HepG2 (cell line): ENCODE results near the gene ACACA.

Experiments
- CBX5 ChIP-seq: sonication (generic); formaldehyde crosslinking; IDR thresholded peaks from 2 replicates; pipeline ENCODE4 v1.4.0; 2020; ENCODE audit warnings: missing genetic modification reagents, borderline replicate concordance
- FOXO4 ChIP-seq: sonication (generic); formaldehyde crosslinking; conservative IDR thresholded peaks from 2 replicates; pipeline ENCODE4 v1.8.1; 2023; ENCODE audit warnings: missing genetic modification reagents
- HNRNPK ChIP-seq: fragments of 200-400 bp; formaldehyde crosslinking; IDR thresholded peaks from 2 replicates; pipeline ENCODE4 v1.6.1; 2018; ENCODE audit warnings: low read length, low read depth, moderate library complexity, mild to moderate bottlenecking; ENCODE audit not compliant: poor library complexity, severe bottlenecking
- JUND ChIP-seq: sonication (generic); formaldehyde crosslinking; IDR thresholded peaks from 2 replicates; pipeline ENCODE4 v1.8.0; 2022; ENCODE audit warnings: mild to moderate bottlenecking, missing genetic modification reagents
- KAT2B ChIP-seq: fragments of 150-350 bp; IDR thresholded peaks from 2 replicates; pipeline ENCODE4 v1.6.1; 2014; ENCODE audit warnings: low read depth, low read length, borderline replicate concordance
- POLR2A ChIP-seq, 2 experiments: IDR thresholded peaks; 2 replicates each; pipeline ENCODE4 v1.6.1; 2011; ENCODE audit warnings: low read depth in 2 of 2, low read length in 2 of 2, mild to moderate bottlenecking in 1 of 2, moderate library complexity in 1 of 2; ENCODE audit not compliant: insufficient read depth in 1 of 2
- TF ChIP-seq, protein P1 (sequence below): IDR thresholded peaks from 2 replicates; pipeline ENCODE4 v1.6.1; 2016; ENCODE audit warnings: low read depth, control low read depth
- TF ChIP-seq, protein P2 (sequence below): sonication (generic); formaldehyde crosslinking; IDR thresholded peaks from 2 replicates; pipeline ENCODE4 v1.5.0; 2020; ENCODE audit warnings: mild to moderate bottlenecking, missing genetic modification reagents

DNA sequence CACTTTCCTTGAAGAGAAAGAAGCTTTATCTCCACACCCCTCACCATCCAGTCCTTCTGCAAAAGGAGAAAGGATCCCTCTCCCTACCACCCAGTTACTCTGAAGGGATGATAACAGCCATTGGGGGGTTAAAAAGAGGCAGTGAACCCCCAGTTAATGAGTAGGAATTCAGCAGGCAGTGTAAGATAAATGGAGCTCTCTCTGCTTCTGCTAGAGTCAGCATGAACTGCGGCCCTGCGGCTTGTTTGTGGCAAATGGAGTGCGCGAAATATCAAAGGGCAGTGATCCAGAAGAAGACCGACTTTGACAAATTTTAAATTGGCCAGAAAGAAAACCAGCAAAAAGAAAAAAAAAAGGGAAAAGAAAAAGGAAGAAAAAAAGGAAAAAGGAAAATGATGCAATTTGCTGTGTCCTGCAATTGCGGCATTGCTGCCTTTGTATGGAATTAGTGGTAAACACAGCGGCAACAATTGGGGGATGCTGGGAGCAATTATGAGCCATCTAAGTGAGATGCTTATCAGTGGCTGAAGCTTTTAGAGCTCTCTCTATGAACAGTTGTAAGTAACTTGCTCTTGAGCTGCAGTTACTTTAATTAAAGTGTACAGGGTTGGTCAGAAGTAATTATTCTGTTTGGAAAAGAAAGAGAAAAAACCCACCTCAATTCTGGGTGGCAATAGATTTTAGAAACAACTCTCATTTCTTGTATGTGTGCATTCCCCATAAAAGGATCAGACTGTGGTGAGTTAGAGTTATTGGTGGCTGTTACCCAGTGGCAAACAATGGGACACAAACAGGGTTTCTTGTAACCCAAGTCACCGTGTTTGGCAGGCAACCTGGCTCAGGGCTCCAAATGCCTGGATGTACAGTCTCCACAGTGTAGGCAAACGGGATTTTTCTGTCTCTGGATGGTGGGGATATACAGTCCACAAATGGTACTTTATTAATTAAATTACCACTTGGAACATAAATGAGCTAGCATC lies 296.6 kb downstream of the ACACA start:
- TF ChIP-seq HNRNPK (no peak), POLR2A (IDR thresholded peaks at IDR 0.05; ENCODE audit: insufficient read depth in 1 of 2, low read depth in 2 of 2, low read length in 2 of 2) (no peak), CBX5 (CRISPR knock-in tag) (no peak), KAT2B (no peak), JUND (CRISPR knock-in tag) (no peak), FOXO4 (CRISPR knock-in tag) (no peak)
- TF ChIP-seq, protein P1, sequence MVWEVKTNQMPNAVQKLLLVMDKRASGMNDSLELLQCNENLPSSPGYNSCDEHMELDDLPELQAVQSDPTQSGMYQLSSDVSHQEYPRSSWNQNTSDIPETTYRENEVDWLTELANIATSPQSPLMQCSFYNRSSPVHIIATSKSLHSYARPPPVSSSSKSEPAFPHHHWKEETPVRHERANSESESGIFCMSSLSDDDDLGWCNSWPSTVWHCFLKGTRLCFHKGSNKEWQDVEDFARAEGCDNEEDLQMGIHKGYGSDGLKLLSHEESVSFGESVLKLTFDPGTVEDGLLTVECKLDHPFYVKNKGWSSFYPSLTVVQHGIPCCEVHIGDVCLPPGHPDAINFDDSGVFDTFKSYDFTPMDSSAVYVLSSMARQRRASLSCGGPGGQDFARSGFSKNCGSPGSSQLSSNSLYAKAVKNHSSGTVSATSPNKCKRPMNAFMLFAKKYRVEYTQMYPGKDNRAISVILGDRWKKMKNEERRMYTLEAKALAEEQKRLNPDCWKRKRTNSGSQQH = no peak
- TF ChIP-seq, protein P2, sequence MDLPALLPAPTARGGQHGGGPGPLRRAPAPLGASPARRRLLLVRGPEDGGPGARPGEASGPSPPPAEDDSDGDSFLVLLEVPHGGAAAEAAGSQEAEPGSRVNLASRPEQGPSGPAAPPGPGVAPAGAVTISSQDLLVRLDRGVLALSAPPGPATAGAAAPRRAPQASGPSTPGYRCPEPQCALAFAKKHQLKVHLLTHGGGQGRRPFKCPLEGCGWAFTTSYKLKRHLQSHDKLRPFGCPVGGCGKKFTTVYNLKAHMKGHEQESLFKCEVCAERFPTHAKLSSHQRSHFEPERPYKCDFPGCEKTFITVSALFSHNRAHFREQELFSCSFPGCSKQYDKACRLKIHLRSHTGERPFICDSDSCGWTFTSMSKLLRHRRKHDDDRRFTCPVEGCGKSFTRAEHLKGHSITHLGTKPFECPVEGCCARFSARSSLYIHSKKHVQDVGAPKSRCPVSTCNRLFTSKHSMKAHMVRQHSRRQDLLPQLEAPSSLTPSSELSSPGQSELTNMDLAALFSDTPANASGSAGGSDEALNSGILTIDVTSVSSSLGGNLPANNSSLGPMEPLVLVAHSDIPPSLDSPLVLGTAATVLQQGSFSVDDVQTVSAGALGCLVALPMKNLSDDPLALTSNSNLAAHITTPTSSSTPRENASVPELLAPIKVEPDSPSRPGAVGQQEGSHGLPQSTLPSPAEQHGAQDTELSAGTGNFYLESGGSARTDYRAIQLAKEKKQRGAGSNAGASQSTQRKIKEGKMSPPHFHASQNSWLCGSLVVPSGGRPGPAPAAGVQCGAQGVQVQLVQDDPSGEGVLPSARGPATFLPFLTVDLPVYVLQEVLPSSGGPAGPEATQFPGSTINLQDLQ = no peak
